HCT116 (cell line): ENCODE measurements around the gene SYMPK.
A peak's percentile ranks its signal among the peaks of the same experiment; 100 is the strongest.

Experiments
- CBX3 ChIP-seq: IDR thresholded peaks from 2 replicates; pipeline ENCODE4 v1.6.1; 2012; ENCODE audit warnings: low read depth
- CEBPB ChIP-seq: IDR thresholded peaks from 2 replicates; pipeline ENCODE4 v1.6.1; 2012; ENCODE audit warnings: low read depth
- CTCF ChIP-seq, 3 experiments: fragments of 200-600 bp in 1 of 3; sonication (generic) in 1 of 3; IDR thresholded peaks in 2 of 3; conservative IDR thresholded peaks in 1 of 3; 2 replicates each; pipeline ENCODE4 v1.5.1; 2012 to 2017; ENCODE audit warnings: low read depth in 2 of 3, low read length in 2 of 3, antibody characterized with exemption in 1 of 3, borderline replicate concordance in 1 of 3, control low read depth in 1 of 3, mild to moderate bottlenecking in 1 of 3, mixed read lengths in 1 of 3, mixed run types in 1 of 3, moderate library complexity in 1 of 3; ENCODE audit not compliant: insufficient read depth in 1 of 3
- EGR1 ChIP-seq: IDR thresholded peaks from 2 replicates; pipeline ENCODE4 v1.6.1; 2012; ENCODE audit warnings: low read depth
- ELF1 ChIP-seq: IDR thresholded peaks from 2 replicates; pipeline ENCODE4 v1.6.1; 2012; ENCODE audit warnings: low read depth, borderline replicate concordance
- EZH2 ChIP-seq: fragments of 200-600 bp; sonication (generic); IDR thresholded peaks from 2 replicates; pipeline ENCODE4 v1.6.1; 2017; ENCODE audit warnings: antibody characterized with exemption, mixed run types
- EZH2phosphoT487 ChIP-seq: fragments of 200-600 bp; IDR thresholded peaks from 2 replicates; pipeline ENCODE4 v1.6.1; 2018; ENCODE audit warnings: antibody characterized with exemption, borderline replicate concordance
- FOSL1 ChIP-seq: IDR thresholded peaks from 2 replicates; pipeline ENCODE4 v1.6.1; 2012; ENCODE audit warnings: low read depth
- JUND ChIP-seq: IDR thresholded peaks from 2 replicates; pipeline ENCODE4 v1.6.1; 2012
- POLR2A ChIP-seq: IDR thresholded peaks from 2 replicates; pipeline ENCODE4 v1.7.0; 2011; ENCODE audit warnings: borderline replicate concordance; ENCODE audit not compliant: insufficient read depth, insufficient read length; ENCODE audit errors: extremely low read depth
- RAD21 ChIP-seq: IDR thresholded peaks from 2 replicates; pipeline ENCODE4 v1.6.1; 2012; ENCODE audit warnings: low read depth, mild to moderate bottlenecking
- REST ChIP-seq: IDR thresholded peaks from 2 replicates; pipeline ENCODE4 v1.6.1; 2012; ENCODE audit warnings: low read depth
- YY1 ChIP-seq: IDR thresholded peaks from 2 replicates; pipeline ENCODE4 v1.6.1; 2011; ENCODE audit warnings: low read length, low read depth, moderate library complexity, mild to moderate bottlenecking; ENCODE audit not compliant: insufficient replicate concordance; ENCODE audit errors: extremely low read depth
- ZNF274 ChIP-seq: fragments of 200-500 bp; sonication (Bioruptor generic); IDR thresholded peaks from 2 replicates; pipeline ENCODE4 v1.6.1; 2014; ENCODE audit warnings: mild to moderate bottlenecking, low read depth, low read length, inconsistent platforms

GRCh38 chr19:45884682-45885555 is 22.0 kb upstream of the SYMPK start:
- TF ChIP-seq ELF1 (no peak), JUND (no peak), CBX3 (no peak), CTCF (IDR thresholded peaks at IDR 0.05 in 2 of 3, conservative IDR thresholded peaks at IDR 0.05 in 1 of 3; ENCODE audit: borderline replicate concordance in 1 of 3, insufficient read depth in 1 of 3, low read depth in 2 of 3, low read length in 2 of 3) (no peak), EZH2 (no peak), ZNF274 (no peak), YY1 (no peak), FOSL1 (no peak), CEBPB (no peak), POLR2A (no peak), EZH2phosphoT487 (no peak), EGR1 (peak; percentile 77), RAD21 (no peak), REST (no peak)
